Mononuclear cell (primary cell): ENCODE results near the gene LCE4A. TPM values are rescaled to one million over a fixed set of nuclear protein-coding genes. Genes with fewer than 3 reads are reported as not detected.

ENCODE experiments used
- H3K27me3 ChIP-seq: 2 replicates; pipeline ENCODE4 v1.6.0; 2011; ENCODE audit warnings: low read length, control low read depth; ENCODE audit not compliant: insufficient read depth
- H3K4me1 ChIP-seq: 2 replicates; pipeline ENCODE4 v1.5.1; 2011; ENCODE audit warnings: mild to moderate bottlenecking, low read length, control low read depth; ENCODE audit not compliant: insufficient read depth
- H3K4me3 ChIP-seq: 2 replicates; pipeline ENCODE4 v1.5.1; 2011; ENCODE audit warnings: mild to moderate bottlenecking, low read length, moderate library complexity
- H3K9me3 ChIP-seq: 2 replicates; pipeline ENCODE4 v1.5.1; 2011; ENCODE audit warnings: low read depth, mild to moderate bottlenecking, control low read depth, low read length
- total RNA-seq: library from RNA; depleted of rRNA; stranded (reverse); fragments of >200 nt; gene quantifications from one replicate; pipeline ENCODE4 v1.2.3, GENCODE V29; 2012

Gene LCE4A
- total RNA-seq, 1 donor: not detected

GRCh38 chr1:152735648-152736047 is 27.7 kb downstream of the LCE4A start:
- Histone ChIP-seq H3K4me1 (no peaks in the 10 kb centered on the region), H3K27me3 (no peaks in the 10 kb centered on the region), H3K4me3 (no peak overlapping the region), H3K9me3 (no peaks in the 10 kb centered on the region)

GRCh38 chr1:152737997-152738396 is 30.0 kb downstream of the LCE4A start:
- no peak overlapping the region for H3K4me3 ChIP-seq
- H3K27me3 ChIP-seq: no peaks in the 10 kb centered on the region
- no peaks in the 10 kb centered on the region for H3K4me1 ChIP-seq
- H3K9me3 ChIP-seq: no peaks in the 10 kb centered on the region

- no peaks in the 10 kb centered on the region for H3K9me3 ChIP-seq
- H3K4me3 ChIP-seq: no peak overlapping the region
- no peaks in the 10 kb centered on the region for H3K4me1 ChIP-seq
- no peaks in the 10 kb centered on the region for H3K27me3 ChIP-seq
Measured at GRCh38 chr1:152739841-152740240, 31.9 kb downstream of the LCE4A start.

GRCh38 chr1:152741656-152742055 is 33.7 kb downstream of the LCE4A start:
- Histone ChIP-seq H3K27me3 (no peaks in the 10 kb centered on the region), H3K9me3 (no peaks in the 10 kb centered on the region), H3K4me1 (no peaks in the 10 kb centered on the region), H3K4me3 (no peak overlapping the region)

- H3K27me3 ChIP-seq: peaks cover 5% of the 10 kb centered on the region
- H3K9me3 ChIP-seq: no peaks in the 10 kb centered on the region
- no peak overlapping the region for H3K4me3 ChIP-seq
- no peaks in the 10 kb centered on the region for H3K4me1 ChIP-seq
Measured at GRCh38 chr1:152743371-152744145, 35.6 kb downstream of the LCE4A start.

GRCh38 chr1:152745289-152745704 is 37.3 kb downstream of the LCE4A start:
- H3K27me3 ChIP-seq: peaks cover 9% of the 10 kb centered on the region
- H3K9me3 ChIP-seq: no peaks in the 10 kb centered on the region
- H3K4me3 ChIP-seq: no peak overlapping the region
- no peaks in the 10 kb centered on the region for H3K4me1 ChIP-seq

- H3K9me3 ChIP-seq: no peaks in the 10 kb centered on the region
- H3K27me3 ChIP-seq: peaks cover 9% of the 10 kb centered on the region
- no peak overlapping the region for H3K4me3 ChIP-seq
- H3K4me1 ChIP-seq: no peaks in the 10 kb centered on the region
Measured at GRCh38 chr1:152745765-152746444, 37.9 kb downstream of the LCE4A start.

GRCh38 chr1:152747831-152748230 is 39.9 kb downstream of the LCE4A start:
- Histone ChIP-seq H3K4me1 (no peaks in the 10 kb centered on the region), H3K4me3 (no peak overlapping the region)

GRCh38 chr1:152752225-152752624 is 44.3 kb downstream of the LCE4A start:
- no peak overlapping the region for H3K4me3 ChIP-seq
- no peaks in the 10 kb centered on the region for H3K9me3 ChIP-seq
- no peaks in the 10 kb centered on the region for H3K4me1 ChIP-seq
- H3K27me3 ChIP-seq: peaks cover 9% of the 10 kb centered on the region

More at GRCh38 chr1:152747831-152748230, 39.9 kb downstream of the LCE4A start:
- Histone ChIP-seq H3K27me3 (peaks cover 9% of the 10 kb centered on the region), H3K9me3 (no peaks in the 10 kb centered on the region)

- H3K27me3 ChIP-seq: peaks cover 4% of the 10 kb centered on the region
- no peaks in the 10 kb centered on the region for H3K9me3 ChIP-seq
- no peak overlapping the region for H3K4me3 ChIP-seq
- H3K4me1 ChIP-seq: no peaks in the 10 kb centered on the region
Measured at GRCh38 chr1:152753586-152753985, 45.6 kb downstream of the LCE4A start.

GRCh38 chr1:152756872-152757271 is 48.9 kb downstream of the LCE4A start:
- no peak overlapping the region for H3K4me3 ChIP-seq
- H3K4me1 ChIP-seq: no peaks in the 10 kb centered on the region
- H3K9me3 ChIP-seq: no peaks in the 10 kb centered on the region
- H3K27me3 ChIP-seq: no peaks in the 10 kb centered on the region

GRCh38 chr1:152757747-152758146 is 49.8 kb downstream of the LCE4A start, which contains the start of gene KPRP:
TSS of gene KPRP (plus strand) at chr1:152758025. CDS start at chr1:152759589, 1,564 bp downstream.
- H3K9me3 ChIP-seq: no peaks in the 10 kb centered on the region
- no peaks in the 10 kb centered on the region for H3K27me3 ChIP-seq
- no peak within 1 kb of the TSS for H3K4me3 ChIP-seq
- H3K4me1 ChIP-seq: no peaks in the 10 kb centered on the region

- H3K27me3 ChIP-seq: no peaks in the 10 kb centered on the region
- no peaks in the 10 kb centered on the region for H3K4me1 ChIP-seq
- no peaks in the 10 kb centered on the region for H3K9me3 ChIP-seq
- no peak overlapping the region for H3K4me3 ChIP-seq
Measured at GRCh38 chr1:152758636-152759035, 50.7 kb downstream of the LCE4A start.
